ENCODE results near the gene CD63. TPM values are rescaled to one million over a fixed set of nuclear protein-coding genes. Genes with fewer than 3 reads are reported as not detected.

The CD63 gene
- 883 and 969 TPM in 2 replicates for total RNA-seq (2014; rRNA removed; shearing (Covaris generic))

DNA sequence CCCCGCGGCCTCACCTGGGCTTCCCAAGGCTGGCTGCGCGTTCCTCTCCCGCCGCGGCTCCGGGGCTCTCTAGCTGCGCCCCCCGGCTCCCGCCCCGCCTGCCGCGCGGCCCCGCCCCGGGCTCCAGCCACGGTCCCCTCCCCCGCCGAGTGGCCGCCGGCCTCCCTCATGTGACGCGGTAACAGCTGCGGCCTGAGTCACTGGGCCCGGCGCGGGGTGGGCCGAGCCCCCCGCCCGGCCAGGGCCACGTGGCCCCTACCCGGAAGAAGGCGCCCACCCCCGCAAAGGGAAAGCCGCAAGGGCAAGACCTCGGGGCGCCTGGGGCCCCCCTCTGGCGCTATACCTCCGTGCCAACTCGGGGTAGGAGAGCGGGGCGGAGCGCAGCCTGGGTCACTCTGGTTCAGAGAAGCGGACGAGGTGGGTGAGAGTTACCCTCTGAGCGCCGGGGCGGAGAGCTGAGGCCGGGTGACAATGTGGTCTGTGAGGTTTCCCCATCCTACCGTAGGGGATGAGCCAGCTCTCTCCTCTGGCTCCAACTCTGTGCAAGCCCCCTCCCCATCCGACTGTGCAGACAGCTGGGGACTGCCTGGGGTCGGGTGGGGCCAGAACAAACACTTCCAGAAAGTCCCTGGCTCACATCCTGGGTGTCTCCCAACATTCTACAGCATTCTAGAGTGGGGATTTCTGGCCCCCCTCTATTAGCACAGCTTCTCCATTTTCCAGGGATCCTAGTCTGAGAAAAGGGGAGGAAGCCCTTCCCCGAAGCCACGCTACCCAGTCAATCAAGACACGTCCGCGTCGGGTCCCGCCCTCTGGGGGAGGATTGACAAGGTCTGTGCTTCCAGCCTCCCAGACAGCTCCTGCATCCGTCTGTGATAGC is at the start of gene CD63:
Gene CD63, minus strand, starts transcription at position 71 of the 880 bp plus-strand sequence. CDS start 668 bp downstream, outside the sequence.

DNA sequence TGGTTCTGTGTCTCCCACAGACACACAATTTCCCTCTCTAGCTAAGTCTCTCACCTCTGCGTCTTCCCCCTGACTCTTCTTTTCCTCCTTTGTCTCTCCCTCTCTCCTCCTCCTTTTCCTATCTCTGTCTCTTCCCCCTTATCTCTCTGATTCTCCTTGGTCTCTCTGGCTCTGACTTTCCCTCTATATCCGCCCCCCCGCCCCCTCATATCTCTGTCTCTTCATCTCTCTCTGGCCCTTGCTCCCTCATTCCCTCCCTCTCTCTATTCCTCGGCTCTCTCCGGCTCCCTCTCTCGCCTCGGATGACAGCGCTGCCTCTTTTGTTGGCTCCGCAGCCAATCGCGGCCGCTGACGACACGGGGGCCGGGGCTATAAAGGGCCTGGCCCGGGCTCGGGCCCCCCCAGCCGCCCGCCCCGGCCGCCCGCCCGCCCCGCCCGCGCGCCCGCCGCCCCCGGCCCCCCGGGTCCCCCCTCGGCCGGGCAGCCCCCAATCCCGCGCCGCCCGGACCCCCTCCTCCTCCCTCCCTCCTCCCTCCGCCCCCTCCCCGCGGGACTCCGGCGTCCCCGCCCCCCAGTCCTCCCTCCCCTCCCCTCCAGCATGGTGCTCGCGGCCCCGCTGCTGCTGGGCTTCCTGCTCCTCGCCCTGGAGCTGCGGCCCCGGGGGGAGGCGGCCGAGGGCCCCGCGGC is 14.1 kb upstream of the CD63 start, which contains the start of gene GDF11:
Gene GDF11, plus strand, starts transcription at position 404 of the 687 bp plus-strand sequence. Its CDS starts 195 bp downstream, at position 599.

GRCh38 chr12:55720071-55720564 is 8.7 kb downstream of the CD63 start, which contains the start of gene RDH5:
Gene RDH5 (plus strand): TSS chr12:55720393. CDS start chr12:55721185, 792 bp downstream.

GRCh38 chr12:55715833-55716581 is 12.8 kb downstream of the CD63 start, which contains the start of gene BLOC1S1:
Gene BLOC1S1 (plus strand): TSS chr12:55716046. CDS start chr12:55716052, 6 bp downstream.

GRCh38 chr12:55707841-55708694 is 20.7 kb downstream of the CD63 start, which contains the start of gene ITGA7:
Gene ITGA7 (minus strand): TSS chr12:55707904. CDS start chr12:55707682, 222 bp downstream.

Small RNA genes lying within 50 kb of the gene (small RNA-seq; reads per million reads assigned to genes)
- gene AC009779.1: not detected
- gene RF00017: not detected

Other genes starting within 250 kb of the CD63 start
- not detected in 2 replicates for gene OR6C68, start 236.6 kb downstream of the CD63 start, total RNA-seq (2014; rRNA removed; shearing (Covaris generic))
- gene OR6C4, start 179.4 kb downstream of the CD63 start, total RNA-seq (2014; rRNA removed; shearing (Covaris generic)): not detected in 2 replicates
- not detected in 2 replicates for gene OR2AP1, start 156.5 kb downstream of the CD63 start, total RNA-seq (2014; rRNA removed; shearing (Covaris generic))
- not detected in 2 replicates for gene OR10P1, start 92.1 kb downstream of the CD63 start, total RNA-seq (2014; rRNA removed; shearing (Covaris generic))
- 6.5 and 6.9 TPM in 2 replicates for gene ITGA7, start 21.1 kb downstream of the CD63 start, total RNA-seq (2014; rRNA removed; shearing (Covaris generic))
- 218 and 226 TPM in 2 replicates for gene BLOC1S1, start 13.0 kb downstream of the CD63 start, total RNA-seq (2014; rRNA removed; shearing (Covaris generic))
- gene RDH5, start 8.6 kb downstream of the CD63 start, total RNA-seq (2014; rRNA removed; shearing (Covaris generic)): 11.8 and 14.3 TPM in 2 replicates
- gene GDF11, start 14.1 kb upstream of the CD63 start, total RNA-seq (2014; rRNA removed; shearing (Covaris generic)): 13.4 and 17.0 TPM in 2 replicates
- gene SARNP, start 88.7 kb upstream of the CD63 start, total RNA-seq (2014; rRNA removed; shearing (Covaris generic)): 155 and 176 TPM in 2 replicates
- gene ORMDL2, start 89.0 kb upstream of the CD63 start, total RNA-seq (2014; rRNA removed; shearing (Covaris generic)): 19.9 and 24.5 TPM in 2 replicates
- 47.0 and 47.4 TPM in 2 replicates for gene DNAJC14, start 100.6 kb upstream of the CD63 start, total RNA-seq (2014; rRNA removed; shearing (Covaris generic))
- gene MMP19, start 113.9 kb upstream of the CD63 start, total RNA-seq (2014; rRNA removed; shearing (Covaris generic)): 2.0 and 3.9 TPM in 2 replicates
- gene PYM1, start 198.9 kb upstream of the CD63 start, total RNA-seq (2014; rRNA removed; shearing (Covaris generic)): 42.0 and 55.8 TPM in 2 replicates
- gene DGKA, start 202.2 kb upstream of the CD63 start, total RNA-seq (2014; rRNA removed; shearing (Covaris generic)): 29.5 and 33.4 TPM in 2 replicates
- 1.0 and 1.5 TPM in 2 replicates for gene PMEL, start 237.0 kb upstream of the CD63 start, total RNA-seq (2014; rRNA removed; shearing (Covaris generic))
- gene CDK2, start 237.8 kb upstream of the CD63 start, total RNA-seq (2014; rRNA removed; shearing (Covaris generic)): 98.9 and 102 TPM in 2 replicates
- gene RAB5B, start 245.1 kb upstream of the CD63 start, total RNA-seq (2014; rRNA removed; shearing (Covaris generic)): 27.6 and 29.7 TPM in 2 replicates